22Rv1 (cell line): ENCODE data around the gene SUDS3.
A peak's percentile ranks its signal among the peaks of the same experiment; 100 is the strongest.

Source experiments
- H3K27ac ChIP-seq: fragments of 450-650 bp; 2 replicates; pipeline ENCODE4 v1.5.1; 2017
- CTCF ChIP-seq: fragments of 450-650 bp; IDR thresholded peaks from 2 replicates; pipeline ENCODE4 v1.5.1; 2017; ENCODE audit warnings: mild to moderate bottlenecking
- ZFX ChIP-seq: fragments of 450-650 bp; IDR thresholded peaks from 2 replicates; pipeline ENCODE4 v1.6.1; 2017; ENCODE audit warnings: antibody characterized with exemption, borderline replicate concordance

The SUDS3 gene

GRCh38 chr12:118370601-118371000, 5.8 kb upstream of the SUDS3 start:
- no peak for TF ChIP-seq ZFX
- no peak for TF ChIP-seq CTCF
- peak overlapping the region; percentile 95 for H3K27ac ChIP-seq

- TF ChIP-seq CTCF (no peak), ZFX (no peak)
- peak overlapping the region; percentile 95 for H3K27ac ChIP-seq
Measured at GRCh38 chr12:118371321-118372282, 4.8 kb upstream of the SUDS3 start.

GRCh38 chr12:118372541-118373495, 3.5 kb upstream of the SUDS3 start, which contains the start of gene TAOK3:
TSS of gene TAOK3 (minus strand) at chr12:118372907. CDS start at chr12:118255567, 117,340 bp downstream.
- TF ChIP-seq CTCF, result no peak
- no peak for TF ChIP-seq ZFX
- peak within 1 kb of the TSS; percentile 95 for H3K27ac ChIP-seq

- H3K27ac ChIP-seq, result peak overlapping the region; percentile 95
- TF ChIP-seq CTCF (no peak), ZFX (no peak)
Measured at GRCh38 chr12:118373616-118374015, 2.7 kb upstream of the SUDS3 start.

GRCh38 chr12:118374126-118374725, 2.1 kb upstream of the SUDS3 start:
- TF ChIP-seq CTCF (no peak), ZFX (no peak)
- peak overlapping the region; percentile 95; the same call in 1 of the 2 replicates for H3K27ac ChIP-seq

- peak overlapping the region; percentile 95 for H3K27ac ChIP-seq
- TF ChIP-seq CTCF, result no peak
- no peak for TF ChIP-seq ZFX
Measured at GRCh38 chr12:118374909-118375308, 1.4 kb upstream of the SUDS3 start.
